Measurements from ENCODE around the gene CDH23.
"Not testable (repeated sequence)": the region's sequence is repeated elsewhere in the genome, so short reads cannot be mapped to it uniquely, and the experiment has no call there.

The CDH23 gene

GRCh38 chr10:71396711-71397295 lies at the start of gene CDH23:
TSS of gene CDH23 (plus strand) at chr10:71396920. CDS start at chr10:71439832, 42,912 bp downstream.
- in situ Hi-C loops (cut with MboI; ENCODE audit: low sequenced_read_pairs), result no loop called here

GRCh38 chr10:71347587-71348395 lies 48.9 kb upstream of the CDH23 start:
- in situ Hi-C loops (cut with MboI; ENCODE audit: low sequenced_read_pairs), result no loop called here

GRCh38 chr10:71348850-71349249 lies 47.9 kb upstream of the CDH23 start:
- in situ Hi-C loops (cut with MboI; ENCODE audit: low sequenced_read_pairs), result no loop called here

GRCh38 chr10:71349406-71349805 lies 47.3 kb upstream of the CDH23 start:
- in situ Hi-C loops (cut with MboI; ENCODE audit: low sequenced_read_pairs), result no loop called here

- in situ Hi-C loops (cut with MboI; ENCODE audit: low sequenced_read_pairs), result no loop called here
Observed at GRCh38 chr10:71351087-71351486, 45.6 kb upstream of the CDH23 start.

GRCh38 chr10:71351628-71352319 lies 44.9 kb upstream of the CDH23 start:
- in situ Hi-C loops (cut with MboI; ENCODE audit: low sequenced_read_pairs), result no loop called here

- in situ Hi-C loops (cut with MboI; ENCODE audit: low sequenced_read_pairs), result no loop called here
Observed at GRCh38 chr10:71353639-71354038, 43.1 kb upstream of the CDH23 start.

- in situ Hi-C loops (cut with MboI; ENCODE audit: low sequenced_read_pairs), result no loop called here
Observed at GRCh38 chr10:71354776-71355175, 41.9 kb upstream of the CDH23 start.

- in situ Hi-C loops (cut with MboI; ENCODE audit: low sequenced_read_pairs), result no loop called here
Observed at GRCh38 chr10:71355886-71356285, 40.8 kb upstream of the CDH23 start.

GRCh38 chr10:71357792-71358265 lies 38.9 kb upstream of the CDH23 start:
- in situ Hi-C loops (cut with MboI; ENCODE audit: low sequenced_read_pairs), result no loop called here

- in situ Hi-C loops (cut with MboI; ENCODE audit: low sequenced_read_pairs), result no loop called here
Observed at GRCh38 chr10:71358277-71358676, 38.4 kb upstream of the CDH23 start.

- in situ Hi-C loops (cut with MboI; ENCODE audit: low sequenced_read_pairs), result not testable (repeated sequence)
Observed at GRCh38 chr10:71358906-71359305, 37.8 kb upstream of the CDH23 start.

- in situ Hi-C loops (cut with MboI; ENCODE audit: low sequenced_read_pairs), result no loop called here
Observed at GRCh38 chr10:71359364-71360046, 37.2 kb upstream of the CDH23 start.

GRCh38 chr10:71360735-71361134 lies 36.0 kb upstream of the CDH23 start:
- in situ Hi-C loops (cut with MboI; ENCODE audit: low sequenced_read_pairs), result no loop called here

- in situ Hi-C loops (cut with MboI; ENCODE audit: low sequenced_read_pairs), result no loop called here
Observed at GRCh38 chr10:71361581-71361980, 35.1 kb upstream of the CDH23 start.

GRCh38 chr10:71362141-71362540 lies 34.6 kb upstream of the CDH23 start:
- in situ Hi-C loops (cut with MboI; ENCODE audit: low sequenced_read_pairs), result no loop called here

GRCh38 chr10:71363936-71364335 lies 32.8 kb upstream of the CDH23 start:
- in situ Hi-C loops (cut with MboI; ENCODE audit: low sequenced_read_pairs), result no loop called here

GRCh38 chr10:71365366-71365765 lies 31.4 kb upstream of the CDH23 start:
- in situ Hi-C loops (cut with MboI; ENCODE audit: low sequenced_read_pairs), result no loop called here

GRCh38 chr10:71366690-71367089 lies 30.0 kb upstream of the CDH23 start:
- in situ Hi-C loops (cut with MboI; ENCODE audit: low sequenced_read_pairs), result no loop called here

- in situ Hi-C loops (cut with MboI; ENCODE audit: low sequenced_read_pairs), result no loop called here
Observed at GRCh38 chr10:71367271-71367670, 29.4 kb upstream of the CDH23 start.

- in situ Hi-C loops (cut with MboI; ENCODE audit: low sequenced_read_pairs), result no loop called here
Observed at GRCh38 chr10:71368176-71368575, 28.5 kb upstream of the CDH23 start.
